GM19438 (cell line): ENCODE results near the gene VPS26B.
"Not testable (repeated sequence)": the region's sequence is repeated elsewhere in the genome, so short reads cannot be mapped to it uniquely, and the experiment has no call there.

Experiments
- ATAC-seq: cut with Tn5 transposase; IDR thresholded peaks from one replicate; pipeline ENCODE4 v1.9.1; 2021; ENCODE audit warnings: low read depth; ENCODE audit not compliant: unreplicated experiment

Gene VPS26B

GRCh38 chr11:134276396-134277182 lies 52.1 kb downstream of the VPS26B start:
- peak; percentile 25 for ATAC-seq

GRCh38 chr11:134277183-134278001 lies 52.9 kb downstream of the VPS26B start:
- no peak for ATAC-seq

DNA sequence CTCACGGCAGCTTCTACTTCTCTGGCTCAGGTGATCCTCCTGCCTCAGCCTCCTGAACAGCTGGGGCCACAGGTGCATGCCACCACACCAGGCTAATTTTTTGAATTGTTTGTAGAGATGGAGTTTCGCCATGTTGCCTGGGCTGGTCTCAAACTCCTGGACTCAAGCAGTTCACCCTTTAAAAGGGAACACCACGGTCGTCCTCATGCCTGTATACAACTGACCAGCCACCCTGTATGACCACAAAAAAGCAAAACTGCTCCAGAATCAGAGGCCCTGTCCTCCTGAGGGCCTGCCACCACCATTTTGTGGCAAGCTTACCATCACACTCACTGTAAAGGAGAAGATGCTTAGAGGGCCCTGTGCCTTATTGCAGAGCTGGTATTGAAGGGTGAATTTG lies 53.9 kb downstream of the VPS26B start:
- ATAC-seq, result no peak

DNA sequence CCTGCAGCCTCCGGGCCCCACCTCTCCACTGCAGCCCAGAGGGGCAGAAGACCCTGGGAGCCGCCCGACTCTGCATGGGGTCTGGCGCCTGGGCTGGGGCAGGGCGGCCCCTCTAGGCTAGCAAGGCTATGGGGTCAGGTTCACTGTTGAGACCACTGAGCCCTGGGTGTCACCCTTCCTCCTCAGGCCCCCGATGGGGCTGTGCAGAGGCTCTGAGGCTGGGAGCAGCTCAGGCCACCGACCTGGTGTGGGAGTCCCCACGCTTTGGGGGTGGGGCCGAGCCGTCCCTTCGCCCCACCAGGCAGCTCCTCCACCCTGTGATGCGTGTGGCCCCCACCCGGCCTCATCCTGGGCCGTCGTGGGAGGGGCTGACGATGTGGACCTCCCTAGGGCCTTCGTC lies 57.2 kb downstream of the VPS26B start:
- ATAC-seq, result not testable (repeated sequence)

- no peak for ATAC-seq
Observed at GRCh38 chr11:134282121-134283045, 57.9 kb downstream of the VPS26B start.

GRCh38 chr11:134283461-134284230 lies 59.2 kb downstream of the VPS26B start:
- ATAC-seq, result no peak

- not testable (repeated sequence) for ATAC-seq
Observed at GRCh38 chr11:134284349-134284748, 59.9 kb downstream of the VPS26B start.

DNA sequence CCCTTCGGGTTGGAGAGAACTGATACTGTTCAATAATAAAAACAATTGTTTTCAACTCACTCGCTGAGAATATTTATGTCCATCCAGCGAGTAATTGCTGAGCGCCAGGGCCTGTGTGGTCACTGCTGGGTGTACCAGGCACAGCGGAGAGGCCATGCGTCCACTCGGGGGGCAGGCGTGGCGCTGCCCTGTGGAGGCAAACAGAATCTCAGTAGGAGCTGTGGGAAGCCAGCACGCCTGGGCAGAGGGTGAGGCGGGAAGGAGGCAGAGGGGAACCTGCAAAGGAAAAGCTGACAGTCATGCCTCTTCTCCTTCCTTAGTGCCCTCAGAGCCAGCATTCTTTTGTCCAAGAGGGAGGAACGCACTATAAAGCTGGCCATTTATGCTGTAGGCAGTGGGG lies 63.1 kb downstream of the VPS26B start:
- ATAC-seq, result no peak

DNA sequence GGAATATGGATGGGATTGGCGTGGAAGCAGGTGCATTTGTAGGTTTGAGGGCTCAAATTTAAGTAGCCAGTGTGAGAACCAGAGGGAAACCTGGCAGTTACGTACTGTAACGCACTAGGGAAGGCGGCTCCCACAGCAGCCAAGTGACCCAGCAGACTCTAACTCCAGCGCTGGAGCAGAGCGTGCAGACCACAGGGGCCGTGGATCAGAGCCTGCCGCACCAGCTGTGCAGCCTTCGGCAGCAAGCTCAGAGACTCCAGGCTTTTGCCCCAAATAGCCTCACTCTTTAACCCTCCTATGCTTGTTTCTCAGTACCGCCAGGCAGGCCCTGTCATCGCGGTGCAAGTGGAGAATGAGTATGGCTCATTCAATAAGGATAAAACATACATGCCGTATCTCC lies 64.0 kb downstream of the VPS26B start:
- ATAC-seq, result no peak

- ATAC-seq, result no peak
Observed at GRCh38 chr11:134289167-134289566, 64.7 kb downstream of the VPS26B start.

DNA sequence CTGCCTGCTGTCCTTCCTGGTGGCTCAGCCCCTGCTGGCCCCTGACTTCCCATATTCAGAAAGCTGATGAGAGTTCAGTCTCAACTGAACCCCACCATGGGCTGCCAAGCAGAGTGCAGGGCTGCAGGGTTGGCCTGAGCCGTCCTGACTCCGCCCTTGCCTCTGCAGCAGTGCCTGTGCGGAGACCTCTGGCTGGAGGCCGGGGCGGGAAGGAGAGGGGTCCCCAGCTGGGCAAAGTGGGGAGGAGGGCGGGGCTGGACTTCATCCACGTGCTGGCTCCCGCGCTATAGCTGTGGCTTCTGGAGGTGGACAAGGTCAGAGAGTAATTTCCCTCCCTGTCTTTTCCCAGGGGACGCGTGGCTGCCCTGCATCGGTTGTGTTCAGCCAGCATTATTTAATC lies 65.3 kb downstream of the VPS26B start:
- ATAC-seq, result no peak

DNA sequence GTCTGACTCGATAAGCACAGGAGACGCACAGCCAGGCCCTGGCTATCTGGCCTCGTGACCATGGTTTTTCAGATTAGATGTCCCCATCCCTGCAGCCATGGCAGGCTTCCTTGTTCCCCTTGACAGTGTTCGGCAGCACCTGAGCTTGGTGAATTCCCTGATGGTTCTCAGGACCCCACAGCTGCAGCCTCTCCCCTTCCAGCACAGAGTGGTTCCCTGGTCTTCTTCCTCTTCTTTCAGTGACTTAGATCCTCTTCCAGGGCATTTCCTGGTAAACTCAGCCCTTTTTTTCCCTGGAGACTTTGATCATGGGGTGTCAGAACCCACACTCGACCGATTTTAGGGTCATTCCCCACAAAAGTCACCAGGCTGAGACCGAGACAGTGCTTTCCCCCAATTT lies 66.2 kb downstream of the VPS26B start:
- ATAC-seq, result no peak

DNA sequence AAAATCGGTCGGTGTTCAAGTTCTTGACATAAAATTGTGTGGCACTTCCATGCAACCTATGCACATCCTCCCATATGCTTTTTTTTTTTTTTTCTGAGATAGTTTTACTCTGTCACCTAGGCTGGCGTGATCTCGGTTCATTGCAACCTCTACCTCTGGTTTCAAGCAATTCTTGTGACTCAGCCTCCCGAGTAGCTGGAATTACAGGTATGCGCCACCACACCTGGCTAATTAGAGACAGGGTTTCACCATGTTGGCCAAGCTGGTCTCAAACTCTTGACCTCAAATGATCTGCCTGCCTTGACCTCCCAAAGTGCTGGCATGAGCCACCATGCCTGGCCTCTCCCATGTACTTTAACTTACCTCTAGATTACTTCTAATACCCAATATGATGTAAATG lies 66.7 kb downstream of the VPS26B start:
- ATAC-seq, result no peak

GRCh38 chr11:134292661-134293060 lies 68.2 kb downstream of the VPS26B start:
- ATAC-seq, result no peak

DNA sequence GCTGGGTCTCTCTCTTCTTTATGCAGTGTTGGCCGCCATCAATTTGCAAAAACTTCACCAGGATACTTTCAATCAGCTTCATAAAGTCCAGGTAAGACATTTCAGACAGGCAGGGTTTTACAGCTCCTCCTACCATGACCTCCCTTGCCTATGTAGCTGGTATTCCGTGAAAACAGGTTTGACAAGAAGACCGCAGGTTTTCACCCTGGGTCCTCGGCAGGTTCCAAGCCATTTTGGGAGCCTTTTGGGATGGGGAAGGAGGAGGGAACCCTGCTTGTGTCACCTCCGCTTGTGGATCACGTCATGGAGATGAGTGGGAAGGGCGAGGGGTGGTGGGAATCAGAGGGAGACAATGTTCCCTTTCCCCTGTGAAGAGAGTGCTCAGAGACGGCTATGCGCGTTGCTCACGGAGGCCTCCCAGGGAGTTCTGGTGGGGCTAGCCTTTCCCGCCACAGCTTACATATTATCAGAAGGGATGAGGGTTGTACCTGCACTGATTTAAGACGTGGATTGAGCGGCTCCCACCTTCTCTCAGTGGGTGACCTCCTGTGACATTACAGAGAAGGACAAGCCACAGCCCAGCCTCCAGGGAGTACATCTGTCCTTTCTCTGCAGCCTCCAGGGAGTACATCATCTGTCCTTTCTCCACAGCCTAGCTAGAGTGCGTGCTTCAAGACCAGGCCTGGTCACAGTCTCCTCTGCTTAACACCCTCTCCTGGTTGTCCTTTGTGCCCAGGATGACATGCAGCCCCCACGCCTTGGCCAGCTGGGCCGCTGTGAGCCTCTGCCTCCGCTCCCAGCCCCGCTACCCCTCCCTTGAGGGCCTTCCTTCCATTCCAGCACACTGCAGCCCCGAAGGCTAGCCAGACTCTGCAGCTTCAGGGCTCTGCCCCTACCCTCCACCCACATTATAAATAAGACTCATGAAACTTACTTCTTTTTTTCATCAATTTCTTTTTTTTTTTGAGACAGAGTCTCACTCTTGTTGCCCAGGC lies 68.9 kb downstream of the VPS26B start:
- ATAC-seq, result no peak

GRCh38 chr11:134294664-134295063 lies 70.2 kb downstream of the VPS26B start:
- ATAC-seq, result no peak
